Mammary epithelial cell (primary cell): Measurements from ENCODE around the gene UPK3BL1.
"Not testable (repeated sequence)": the region's sequence is repeated elsewhere in the genome, so short reads cannot be mapped to it uniquely, and the experiment has no call there.

Experiments
- CTCF ChIP-seq, 2 donors: IDR thresholded peaks in 1 of 2; conservative IDR thresholded peaks in 1 of 2; 2 replicates each; pipeline ENCODE4 v1.5.1; 2011 to 2012; ENCODE audit warnings: inconsistent platforms in 2 of 2, low read length in 2 of 2, mild to moderate bottlenecking in 2 of 2, control low read depth in 1 of 2, low read depth in 1 of 2; ENCODE audit not compliant: insufficient read depth in 1 of 2; ENCODE audit errors: extremely low read depth in 1 of 2
- EZH2 ChIP-seq: IDR thresholded peaks from 2 replicates; pipeline ENCODE4 v1.6.1; 2012; ENCODE audit warnings: low read length, inconsistent platforms, borderline replicate concordance

GRCh38 chr7:102602317-102602716, 40.3 kb downstream of the UPK3BL1 start:
- TF ChIP-seq CTCF (conservative IDR thresholded peaks at IDR 0.05 in 1 of 2, IDR thresholded peaks at IDR 0.05 in 1 of 2; ENCODE audit: extremely low read depth in 1 of 2, insufficient read depth in 1 of 2, low read depth in 1 of 2, low read length in 2 of 2); EZH2: not testable (repeated sequence)
